ENCODE measurements around the gene HELLS.
"Not testable (repeated sequence)": the region's sequence is repeated elsewhere in the genome, so short reads cannot be mapped to it uniquely, and the experiment has no call there.

- TF ChIP-seq CTCF, EP300 (IDR thresholded peaks at IDR 0.05): not testable (repeated sequence)
These were observed 22.2 kb downstream of the HELLS start for GRCh38 chr10:94567714-94568307.

Measured in esophagus muscularis mucosa (tissue), 3 donors.